WTC11 (cell line): ENCODE measurements around the gene FAM181A. TPM values are rescaled to one million over a fixed set of nuclear protein-coding genes. Genes with fewer than 3 reads are reported as not detected.

Experiments used
- ATAC-seq: fragments of 200-7000 bp; cut with Tn5 transposase; 2 replicates; pipeline ENCODE4 v1.10.0; 2021; ENCODE audit warnings: mild to moderate bottlenecking, moderate library complexity
- CTCF ChIA-PET: fragments of 300-600 bp; sonication (Branson Sonifier 250); formaldehyde crosslinking; loops from one replicate; lab custom pipeline; 2021; ENCODE audit warnings: antibody characterized with exemption; lab: Charles Lee
- POLR2A ChIA-PET: fragments of 350-600 bp; sonication (Branson Sonifier 250); formaldehyde crosslinking; loops from one replicate; lab custom pipeline; 2021; ENCODE audit warnings: antibody characterized with exemption; lab: Charles Lee
- DNase-seq: peaks from one replicate; pipeline ENCODE4 v3.0.0; 2021; ENCODE audit warnings: low spot score
- H3K27ac Mint-ChIP-seq: 2 replicates; pipeline ENCODE4 v1.8.0; 2021; ENCODE audit warnings: mixed read lengths
- H3K27me3 Mint-ChIP-seq: 2 replicates; pipeline ENCODE4 v1.8.0; 2021; ENCODE audit warnings: low read depth, mild to moderate bottlenecking, moderate library complexity, mixed read lengths
- H3K36me3 Mint-ChIP-seq: 2 replicates; pipeline ENCODE4 v1.8.0; 2021; ENCODE audit warnings: mixed read lengths
- H3K4me1 Mint-ChIP-seq: 2 replicates; pipeline ENCODE4 v1.8.0; 2022; ENCODE audit warnings: mixed read lengths
- H3K4me3 Mint-ChIP-seq: 2 replicates; pipeline ENCODE4 v1.8.0; 2021; ENCODE audit warnings: mild to moderate bottlenecking, moderate library complexity, mixed read lengths
- H3K9me3 Mint-ChIP-seq: 2 replicates; pipeline ENCODE4 v1.8.0; 2021; ENCODE audit warnings: mixed read lengths
- ATF1 ChIP-seq: sonication (generic); formaldehyde crosslinking; IDR thresholded peaks from 2 replicates; pipeline ENCODE4 v1.8.1; 2023; ENCODE audit warnings: mild to moderate bottlenecking, moderate library complexity, missing genetic modification reagents
- IRF2 ChIP-seq: sonication (generic); formaldehyde crosslinking; IDR thresholded peaks from 2 replicates; pipeline ENCODE4 v1.8.0; 2022; ENCODE audit warnings: low read depth, missing genetic modification reagents, borderline replicate concordance
- NFATC4 ChIP-seq: fragments of 250-450 bp; sonication (Bioruptor Pico); IDR thresholded peaks from 2 replicates; pipeline ENCODE4 v1.9.0; 2021; ENCODE audit warnings: mild to moderate bottlenecking
- NR2C2 ChIP-seq: sonication (generic); formaldehyde crosslinking; IDR thresholded peaks from 2 replicates; pipeline ENCODE4 v1.8.0; 2022; ENCODE audit warnings: mild to moderate bottlenecking, missing genetic modification reagents
- RORB ChIP-seq: fragments of 250-450 bp; sonication (Bioruptor Pico); IDR thresholded peaks from 2 replicates; pipeline ENCODE4 v1.9.0; 2021; ENCODE audit warnings: mild to moderate bottlenecking
- SMAD4 ChIP-seq: sonication (generic); formaldehyde crosslinking; IDR thresholded peaks from 2 replicates; pipeline ENCODE4 v1.8.0; 2022; ENCODE audit warnings: mild to moderate bottlenecking, missing genetic modification reagents
- ZNF121 ChIP-seq: sonication (generic); formaldehyde crosslinking; IDR thresholded peaks from 2 replicates; pipeline ENCODE4 v1.8.0; 2023; ENCODE audit warnings: missing genetic modification reagents
- ZNF232 ChIP-seq: sonication (generic); formaldehyde crosslinking; IDR thresholded peaks from 2 replicates; pipeline ENCODE4 v1.8.0; 2022; ENCODE audit warnings: mild to moderate bottlenecking, missing genetic modification reagents
- ZNF263 ChIP-seq: sonication (generic); formaldehyde crosslinking; IDR thresholded peaks from 2 replicates; pipeline ENCODE4 v1.8.1; 2022; ENCODE audit warnings: low read depth, mild to moderate bottlenecking, moderate library complexity, missing genetic modification reagents
- ZNF416 ChIP-seq: fragments of 250-450 bp; sonication (Bioruptor Pico); IDR thresholded peaks from 2 replicates; pipeline ENCODE4 v1.9.0; 2021; ENCODE audit warnings: mild to moderate bottlenecking, inconsistent platforms
- ZNF423 ChIP-seq: fragments of 250-450 bp; sonication (Bioruptor Pico); IDR thresholded peaks from 2 replicates; pipeline ENCODE4 v2.1.2; 2022; ENCODE audit warnings: mild to moderate bottlenecking, moderate library complexity
- ZNF671 ChIP-seq: fragments of 250-450 bp; sonication (Bioruptor Pico); IDR thresholded peaks from 2 replicates; pipeline ENCODE4 v1.8.0; 2021; ENCODE audit warnings: mild to moderate bottlenecking
- total RNA-seq: library from RNA; stranded (reverse); gene quantifications from 3 replicates; pipeline ENCODE4 v1.2.3, GENCODE V29; 2021
- TF ChIP-seq, protein P1 (sequence below): sonication (generic); formaldehyde crosslinking; IDR thresholded peaks from 2 replicates; pipeline ENCODE4 v1.8.1; 2023; ENCODE audit warnings: mild to moderate bottlenecking, missing genetic modification reagents
- TF ChIP-seq, protein P2 (sequence below): sonication (generic); formaldehyde crosslinking; IDR thresholded peaks from 2 replicates; pipeline ENCODE4 v1.8.0; 2022; ENCODE audit warnings: mild to moderate bottlenecking, missing genetic modification reagents
- TF ChIP-seq, protein P3 (sequence below): sonication (generic); formaldehyde crosslinking; IDR thresholded peaks from 2 replicates; pipeline ENCODE4 v1.8.1; 2022; ENCODE audit warnings: mild to moderate bottlenecking, moderate library complexity, missing genetic modification reagents
- TF ChIP-seq, protein P4 (sequence below): sonication (generic); formaldehyde crosslinking; IDR thresholded peaks from 2 replicates; pipeline ENCODE4 v1.8.1; 2022; ENCODE audit warnings: low read depth, missing genetic modification reagents, borderline replicate concordance
- TF ChIP-seq, protein P5 (sequence below): fragments of 250-450 bp; sonication (Bioruptor Pico); IDR thresholded peaks from 2 replicates; pipeline ENCODE4 v1.9.0; 2021; ENCODE audit warnings: mild to moderate bottlenecking, borderline replicate concordance
- TF ChIP-seq, protein P6 (sequence below): sonication (generic); formaldehyde crosslinking; IDR thresholded peaks from 2 replicates; pipeline ENCODE4 v1.8.0; 2022; ENCODE audit warnings: mild to moderate bottlenecking, missing genetic modification reagents
- TF ChIP-seq, protein P7 (sequence below): sonication (generic); formaldehyde crosslinking; IDR thresholded peaks from 2 replicates; pipeline ENCODE4 v1.8.0; 2022; ENCODE audit warnings: mild to moderate bottlenecking, missing genetic modification reagents

The FAM181A gene
- total RNA-seq, 1 experiment from 2014 or later: not detected

DNA sequence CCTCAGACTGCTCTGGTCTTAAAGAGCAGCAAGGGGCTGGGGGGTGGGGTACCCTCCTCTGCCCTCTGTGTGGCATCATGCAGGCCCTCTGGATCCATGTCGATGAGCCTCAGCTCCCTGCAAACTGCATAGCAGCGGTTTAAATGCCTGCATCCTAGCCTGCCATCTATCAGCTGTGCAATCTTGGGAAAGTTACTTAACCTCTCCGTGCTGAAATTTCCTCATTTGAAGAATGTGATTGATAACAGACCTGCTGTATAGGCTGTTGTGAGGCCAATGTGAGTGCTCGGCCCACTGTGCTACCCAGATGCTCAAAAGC, 3.8 kb downstream of the FAM181A start:
- TF ChIP-seq ZNF121 (CRISPR knock-in tag): no peak
- TF ChIP-seq, protein P1, sequence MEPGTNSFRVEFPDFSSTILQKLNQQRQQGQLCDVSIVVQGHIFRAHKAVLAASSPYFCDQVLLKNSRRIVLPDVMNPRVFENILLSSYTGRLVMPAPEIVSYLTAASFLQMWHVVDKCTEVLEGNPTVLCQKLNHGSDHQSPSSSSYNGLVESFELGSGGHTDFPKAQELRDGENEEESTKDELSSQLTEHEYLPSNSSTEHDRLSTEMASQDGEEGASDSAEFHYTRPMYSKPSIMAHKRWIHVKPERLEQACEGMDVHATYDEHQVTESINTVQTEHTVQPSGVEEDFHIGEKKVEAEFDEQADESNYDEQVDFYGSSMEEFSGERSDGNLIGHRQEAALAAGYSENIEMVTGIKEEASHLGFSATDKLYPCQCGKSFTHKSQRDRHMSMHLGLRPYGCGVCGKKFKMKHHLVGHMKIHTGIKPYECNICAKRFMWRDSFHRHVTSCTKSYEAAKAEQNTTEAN: no peak
- no peak for TF ChIP-seq NR2C2 (CRISPR knock-in tag)
- TF ChIP-seq, protein P2, sequence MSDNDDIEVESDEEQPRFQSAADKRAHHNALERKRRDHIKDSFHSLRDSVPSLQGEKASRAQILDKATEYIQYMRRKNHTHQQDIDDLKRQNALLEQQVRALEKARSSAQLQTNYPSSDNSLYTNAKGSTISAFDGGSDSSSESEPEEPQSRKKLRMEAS (CRISPR knock-in tag): no peak
- no peak for TF ChIP-seq ZNF232 (CRISPR knock-in tag)
- no peak for TF ChIP-seq ATF1
- TF ChIP-seq NFATC4: no peak
- TF ChIP-seq, protein P3, sequence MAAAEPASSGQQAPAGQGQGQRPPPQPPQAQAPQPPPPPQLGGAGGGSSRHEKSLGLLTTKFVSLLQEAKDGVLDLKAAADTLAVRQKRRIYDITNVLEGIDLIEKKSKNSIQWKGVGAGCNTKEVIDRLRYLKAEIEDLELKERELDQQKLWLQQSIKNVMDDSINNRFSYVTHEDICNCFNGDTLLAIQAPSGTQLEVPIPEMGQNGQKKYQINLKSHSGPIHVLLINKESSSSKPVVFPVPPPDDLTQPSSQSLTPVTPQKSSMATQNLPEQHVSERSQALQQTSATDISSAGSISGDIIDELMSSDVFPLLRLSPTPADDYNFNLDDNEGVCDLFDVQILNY (CRISPR knock-in tag): no peak
- no peak for TF ChIP-seq ZNF263 (CRISPR knock-in tag)
- TF ChIP-seq, protein P4, sequence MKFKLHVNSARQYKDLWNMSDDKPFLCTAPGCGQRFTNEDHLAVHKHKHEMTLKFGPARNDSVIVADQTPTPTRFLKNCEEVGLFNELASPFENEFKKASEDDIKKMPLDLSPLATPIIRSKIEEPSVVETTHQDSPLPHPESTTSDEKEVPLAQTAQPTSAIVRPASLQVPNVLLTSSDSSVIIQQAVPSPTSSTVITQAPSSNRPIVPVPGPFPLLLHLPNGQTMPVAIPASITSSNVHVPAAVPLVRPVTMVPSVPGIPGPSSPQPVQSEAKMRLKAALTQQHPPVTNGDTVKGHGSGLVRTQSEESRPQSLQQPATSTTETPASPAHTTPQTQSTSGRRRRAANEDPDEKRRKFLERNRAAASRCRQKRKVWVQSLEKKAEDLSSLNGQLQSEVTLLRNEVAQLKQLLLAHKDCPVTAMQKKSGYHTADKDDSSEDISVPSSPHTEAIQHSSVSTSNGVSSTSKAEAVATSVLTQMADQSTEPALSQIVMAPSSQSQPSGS: no peak
- no peak for TF ChIP-seq IRF2 (CRISPR knock-in tag)
- TF ChIP-seq, protein P5, sequence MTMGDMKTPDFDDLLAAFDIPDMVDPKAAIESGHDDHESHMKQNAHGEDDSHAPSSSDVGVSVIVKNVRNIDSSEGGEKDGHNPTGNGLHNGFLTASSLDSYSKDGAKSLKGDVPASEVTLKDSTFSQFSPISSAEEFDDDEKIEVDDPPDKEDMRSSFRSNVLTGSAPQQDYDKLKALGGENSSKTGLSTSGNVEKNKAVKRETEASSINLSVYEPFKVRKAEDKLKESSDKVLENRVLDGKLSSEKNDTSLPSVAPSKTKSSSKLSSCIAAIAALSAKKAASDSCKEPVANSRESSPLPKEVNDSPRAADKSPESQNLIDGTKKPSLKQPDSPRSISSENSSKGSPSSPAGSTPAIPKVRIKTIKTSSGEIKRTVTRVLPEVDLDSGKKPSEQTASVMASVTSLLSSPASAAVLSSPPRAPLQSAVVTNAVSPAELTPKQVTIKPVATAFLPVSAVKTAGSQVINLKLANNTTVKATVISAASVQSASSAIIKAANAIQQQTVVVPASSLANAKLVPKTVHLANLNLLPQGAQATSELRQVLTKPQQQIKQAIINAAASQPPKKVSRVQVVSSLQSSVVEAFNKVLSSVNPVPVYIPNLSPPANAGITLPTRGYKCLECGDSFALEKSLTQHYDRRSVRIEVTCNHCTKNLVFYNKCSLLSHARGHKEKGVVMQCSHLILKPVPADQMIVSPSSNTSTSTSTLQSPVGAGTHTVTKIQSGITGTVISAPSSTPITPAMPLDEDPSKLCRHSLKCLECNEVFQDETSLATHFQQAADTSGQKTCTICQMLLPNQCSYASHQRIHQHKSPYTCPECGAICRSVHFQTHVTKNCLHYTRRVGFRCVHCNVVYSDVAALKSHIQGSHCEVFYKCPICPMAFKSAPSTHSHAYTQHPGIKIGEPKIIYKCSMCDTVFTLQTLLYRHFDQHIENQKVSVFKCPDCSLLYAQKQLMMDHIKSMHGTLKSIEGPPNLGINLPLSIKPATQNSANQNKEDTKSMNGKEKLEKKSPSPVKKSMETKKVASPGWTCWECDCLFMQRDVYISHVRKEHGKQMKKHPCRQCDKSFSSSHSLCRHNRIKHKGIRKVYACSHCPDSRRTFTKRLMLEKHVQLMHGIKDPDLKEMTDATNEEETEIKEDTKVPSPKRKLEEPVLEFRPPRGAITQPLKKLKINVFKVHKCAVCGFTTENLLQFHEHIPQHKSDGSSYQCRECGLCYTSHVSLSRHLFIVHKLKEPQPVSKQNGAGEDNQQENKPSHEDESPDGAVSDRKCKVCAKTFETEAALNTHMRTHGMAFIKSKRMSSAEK: no peak
- no peak for TF ChIP-seq SMAD4 (CRISPR knock-in tag)
- TF ChIP-seq RORB (CRISPR knock-in tag): no peak
- no peak for TF ChIP-seq ZNF423 (CRISPR knock-in tag)
- TF ChIP-seq ZNF671 (CRISPR knock-in tag): no peak
- TF ChIP-seq, protein P6, sequence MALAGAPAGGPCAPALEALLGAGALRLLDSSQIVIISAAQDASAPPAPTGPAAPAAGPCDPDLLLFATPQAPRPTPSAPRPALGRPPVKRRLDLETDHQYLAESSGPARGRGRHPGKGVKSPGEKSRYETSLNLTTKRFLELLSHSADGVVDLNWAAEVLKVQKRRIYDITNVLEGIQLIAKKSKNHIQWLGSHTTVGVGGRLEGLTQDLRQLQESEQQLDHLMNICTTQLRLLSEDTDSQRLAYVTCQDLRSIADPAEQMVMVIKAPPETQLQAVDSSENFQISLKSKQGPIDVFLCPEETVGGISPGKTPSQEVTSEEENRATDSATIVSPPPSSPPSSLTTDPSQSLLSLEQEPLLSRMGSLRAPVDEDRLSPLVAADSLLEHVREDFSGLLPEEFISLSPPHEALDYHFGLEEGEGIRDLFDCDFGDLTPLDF: no peak
- TF ChIP-seq, protein P7, sequence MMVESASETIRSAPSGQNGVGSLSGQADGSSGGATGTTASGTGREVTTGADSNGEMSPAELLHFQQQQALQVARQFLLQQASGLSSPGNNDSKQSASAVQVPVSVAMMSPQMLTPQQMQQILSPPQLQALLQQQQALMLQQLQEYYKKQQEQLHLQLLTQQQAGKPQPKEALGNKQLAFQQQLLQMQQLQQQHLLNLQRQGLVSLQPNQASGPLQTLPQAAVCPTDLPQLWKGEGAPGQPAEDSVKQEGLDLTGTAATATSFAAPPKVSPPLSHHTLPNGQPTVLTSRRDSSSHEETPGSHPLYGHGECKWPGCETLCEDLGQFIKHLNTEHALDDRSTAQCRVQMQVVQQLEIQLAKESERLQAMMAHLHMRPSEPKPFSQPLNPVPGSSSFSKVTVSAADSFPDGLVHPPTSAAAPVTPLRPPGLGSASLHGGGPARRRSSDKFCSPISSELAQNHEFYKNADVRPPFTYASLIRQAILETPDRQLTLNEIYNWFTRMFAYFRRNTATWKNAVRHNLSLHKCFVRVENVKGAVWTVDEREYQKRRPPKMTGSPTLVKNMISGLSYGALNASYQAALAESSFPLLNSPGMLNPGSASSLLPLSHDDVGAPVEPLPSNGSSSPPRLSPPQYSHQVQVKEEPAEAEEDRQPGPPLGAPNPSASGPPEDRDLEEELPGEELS: no peak
- TF ChIP-seq ZNF416 (CRISPR knock-in tag): no peak
- no peak overlapping the region for H3K27ac Mint-ChIP-seq
- POLR2A ChIA-PET: no interaction called here
- DNase-seq (no peak), ATAC-seq (no peak)
- H3K4me1 Mint-ChIP-seq: no peaks in the 10 kb centered on the region; the same call in 1 of the 2 replicates
- no peaks in the 10 kb centered on the region; the same call in 1 of the 2 replicates for H3K27me3 Mint-ChIP-seq
- CTCF ChIA-PET: interaction anchor here (1.4 kb wide), 1 partner anchor 9 kb away, joined by 9 read pairs; no protein-coding TSS in a partner anchor
- no peaks in the 10 kb centered on the region for H3K36me3 Mint-ChIP-seq
- H3K4me3 Mint-ChIP-seq: no peak overlapping the region
- H3K9me3 Mint-ChIP-seq: no peaks in the 10 kb centered on the region
